BLaER1 treated with 17β-estradiol and CSF1 and Interleukin-3, amounts not matched to agents 10 nM and 100 nM (cell line): Measurements from ENCODE around the gene KIRREL3.

Experiments
- H3K27ac ChIP-seq, 11 experiments: shearing (Covaris generic); formaldehyde crosslinking; 2 replicates each; pipeline ENCODE4 v1.8.1; 2022
- H3K27me3 ChIP-seq, 11 experiments: shearing (Covaris generic); formaldehyde crosslinking; 2 replicates each; pipeline ENCODE4 v1.8.1; 2022
- H3K36me3 ChIP-seq, 11 experiments: shearing (Covaris generic); formaldehyde crosslinking; 2 replicates each; pipeline ENCODE4 v1.8.1; 2022
- H3K4me1 ChIP-seq, 10 experiments: shearing (Covaris generic); formaldehyde crosslinking; 2 replicates each; pipeline ENCODE4 v1.8.1; 2022
- H3K4me2 ChIP-seq, 11 experiments: shearing (Covaris generic); formaldehyde crosslinking; 2 replicates each; pipeline ENCODE4 v1.8.1; 2022
- H3K4me3 ChIP-seq, 10 experiments: shearing (Covaris generic); formaldehyde crosslinking; 2 replicates each; pipeline ENCODE4 v1.8.1; 2022
- H3K9ac ChIP-seq, 11 experiments: shearing (Covaris generic); formaldehyde crosslinking; 2 replicates each; pipeline ENCODE4 v1.8.1; 2022
- H3K9me3 ChIP-seq, 11 experiments: shearing (Covaris generic); formaldehyde crosslinking; replicated peaks in 1 of 11; 2 replicates each; pipeline ENCODE4 v1.8.1; 2022
- H4K20me1 ChIP-seq, 11 experiments: shearing (Covaris generic); formaldehyde crosslinking; 2 replicates each; pipeline ENCODE4 v1.8.1; 2022
- Cebpa-rat ChIP-seq, 11 experiments: shearing (Covaris generic); IDR thresholded peaks; 2 replicates each; pipeline ENCODE4 v1.8.1; 2022

KIRREL3 gene

GRCh38 chr11:126748793-126749192 is 251.8 kb downstream of the KIRREL3 start:
- Histone ChIP-seq H3K4me1 (peaks cover 18 to 27% (median 23%) of the 10 kb centered on the region in 10 experiments), H3K4me2 (peak overlapping the region; percentile 34 to 76 (median 58)), H3K27ac (peak overlapping the region in 9 of 11 experiments; percentile 58 to 82 (median 74); a peak in 18 of 22 replicates), H3K27me3 (no peaks in the 10 kb centered on the region), H3K4me3 (no peak overlapping the region), H3K9ac (peak overlapping the region in 8 of 11 experiments; percentile 2 to 67 (median 60); a peak in 12 of 22 replicates), H4K20me1 (no peaks in the 10 kb centered on the region), H3K36me3 (no peaks in the 10 kb centered on the region), H3K9me3 (peaks cover 0 to 13% (median 9%) of the 10 kb centered on the region in 11 experiments; a peak in 15 of 22 replicates)
- TF ChIP-seq Cebpa-rat (IDR thresholded peaks at IDR 0.05) = no peak

- no peaks in the 10 kb centered on the region for H4K20me1 ChIP-seq
- TF ChIP-seq Cebpa-rat (IDR thresholded peaks at IDR 0.05) = no peak
- H3K27me3 ChIP-seq = no peaks in the 10 kb centered on the region
- H3K4me1 ChIP-seq = peaks cover 18 to 27% (median 23%) of the 10 kb centered on the region in 10 experiments
- H3K4me3 ChIP-seq = no peak overlapping the region
- peak overlapping the region; percentile 34 to 76 (median 58) for H3K4me2 ChIP-seq
- peaks cover 0 to 13% (median 9%) of the 10 kb centered on the region in 11 experiments; a peak in 15 of 22 replicates for H3K9me3 ChIP-seq
- H3K9ac ChIP-seq = peak overlapping the region in 9 of 11 experiments; percentile 2 to 67 (median 59); a peak in 16 of 22 replicates
- no peaks in the 10 kb centered on the region for H3K36me3 ChIP-seq
- H3K27ac ChIP-seq = peak overlapping the region in 9 of 11 experiments; percentile 58 to 82 (median 74); a peak in 18 of 22 replicates
Measured at GRCh38 chr11:126748100-126748791, 252.3 kb downstream of the KIRREL3 start.

GRCh38 chr11:126747315-126747714 is 253.3 kb downstream of the KIRREL3 start:
- TF ChIP-seq Cebpa-rat (IDR thresholded peaks at IDR 0.05) = no peak
- Histone ChIP-seq H3K9me3 (peaks cover 0 to 13% (median 8%) of the 10 kb centered on the region in 11 experiments; a peak in 15 of 22 replicates), H3K27ac (peak overlapping the region in 9 of 11 experiments; percentile 58 to 82 (median 74); a peak in 16 of 22 replicates), H3K4me3 (no peak overlapping the region), H3K4me1 (peaks cover 18 to 29% (median 23%) of the 10 kb centered on the region in 10 experiments), H3K4me2 (peak overlapping the region; percentile 34 to 76 (median 58); a peak in 19 of 22 replicates), H3K9ac (peak overlapping the region in 4 of 11 experiments; percentile 60 to 67 (median 64); a peak in 9 of 22 replicates), H4K20me1 (no peaks in the 10 kb centered on the region), H3K27me3 (no peaks in the 10 kb centered on the region), H3K36me3 (no peaks in the 10 kb centered on the region)

GRCh38 chr11:126746443-126746842 is 254.1 kb downstream of the KIRREL3 start:
- peaks cover 0 to 6% (median 2%) of the 10 kb centered on the region in 11 experiments; a peak in 7 of 22 replicates for H3K9me3 ChIP-seq
- no peaks in the 10 kb centered on the region for H3K27me3 ChIP-seq
- no peak for TF ChIP-seq Cebpa-rat (IDR thresholded peaks at IDR 0.05)
- H3K4me3 ChIP-seq = no peak overlapping the region
- H3K36me3 ChIP-seq = no peaks in the 10 kb centered on the region
- no peak overlapping the region for H3K27ac ChIP-seq
- H4K20me1 ChIP-seq = no peaks in the 10 kb centered on the region
- peaks cover 19 to 38% (median 26%) of the 10 kb centered on the region in 10 experiments for H3K4me1 ChIP-seq
- no peak overlapping the region for H3K9ac ChIP-seq
- no peak overlapping the region for H3K4me2 ChIP-seq

- H4K20me1 ChIP-seq = no peaks in the 10 kb centered on the region
- no peaks in the 10 kb centered on the region for H3K27me3 ChIP-seq
- H3K27ac ChIP-seq = no peak overlapping the region
- H3K4me3 ChIP-seq = no peak overlapping the region
- no peak for TF ChIP-seq Cebpa-rat (IDR thresholded peaks at IDR 0.05)
- no peak overlapping the region for H3K4me2 ChIP-seq
- no peak overlapping the region for H3K9ac ChIP-seq
- H3K36me3 ChIP-seq = no peaks in the 10 kb centered on the region
- H3K4me1 ChIP-seq = peaks cover 19 to 40% (median 26%) of the 10 kb centered on the region in 10 experiments
- peaks cover 0 to 5% (median 0%) of the 10 kb centered on the region in 11 experiments; a peak in 2 of 22 replicates for H3K9me3 ChIP-seq
Measured at GRCh38 chr11:126744699-126745098, 255.9 kb downstream of the KIRREL3 start.

GRCh38 chr11:126743628-126744027 is 256.9 kb downstream of the KIRREL3 start:
- peaks cover 15 to 39% (median 21%) of the 10 kb centered on the region in 10 experiments for H3K4me1 ChIP-seq

GRCh38 chr11:126742582-126742981 is 258.0 kb downstream of the KIRREL3 start:
- Histone ChIP-seq H3K4me1 (peaks cover 4 to 29% (median 12%) of the 10 kb centered on the region in 10 experiments), H3K27ac (no peak overlapping the region), H4K20me1 (no peaks in the 10 kb centered on the region), H3K36me3 (no peaks in the 10 kb centered on the region), H3K4me2 (no peak overlapping the region; a peak in 1 of 22 replicates), H3K9me3 (no peaks in the 10 kb centered on the region), H3K27me3 (no peaks in the 10 kb centered on the region), H3K9ac (no peak overlapping the region), H3K4me3 (no peak overlapping the region)
- TF ChIP-seq Cebpa-rat (IDR thresholded peaks at IDR 0.05) = no peak

More at GRCh38 chr11:126743628-126744027, 256.9 kb downstream of the KIRREL3 start:
- TF ChIP-seq Cebpa-rat (IDR thresholded peaks at IDR 0.05) = no peak
- Histone ChIP-seq H4K20me1 (no peaks in the 10 kb centered on the region), H3K4me3 (no peak overlapping the region), H3K36me3 (no peaks in the 10 kb centered on the region), H3K9me3 (no peaks in the 10 kb centered on the region), H3K4me2 (no peak overlapping the region), H3K27ac (no peak overlapping the region), H3K27me3 (no peaks in the 10 kb centered on the region), H3K9ac (no peak overlapping the region)

- Histone ChIP-seq H3K27me3 (no peaks in the 10 kb centered on the region), H4K20me1 (no peaks in the 10 kb centered on the region), H3K36me3 (no peaks in the 10 kb centered on the region), H3K27ac (no peak overlapping the region), H3K9me3 (no peaks in the 10 kb centered on the region), H3K4me1 (peaks cover 0 to 21% (median 5%) of the 10 kb centered on the region in 10 experiments; a peak in 10 of 20 replicates), H3K4me3 (no peak overlapping the region), H3K9ac (no peak overlapping the region), H3K4me2 (no peak overlapping the region)
- no peak for TF ChIP-seq Cebpa-rat (IDR thresholded peaks at IDR 0.05)
Measured at GRCh38 chr11:126740846-126741245, 259.7 kb downstream of the KIRREL3 start.

- H3K4me3 ChIP-seq = no peak overlapping the region
- H3K9me3 ChIP-seq = no peaks in the 10 kb centered on the region
- no peak overlapping the region for H3K9ac ChIP-seq
- no peaks in the 10 kb centered on the region for H4K20me1 ChIP-seq
- no peaks in the 10 kb centered on the region for H3K36me3 ChIP-seq
- no peak overlapping the region for H3K27ac ChIP-seq
- peaks cover 0 to 21% (median 9%) of the 10 kb centered on the region in 10 experiments; a peak in 14 of 20 replicates for H3K4me1 ChIP-seq
- H3K27me3 ChIP-seq = no peaks in the 10 kb centered on the region
- no peak for TF ChIP-seq Cebpa-rat (IDR thresholded peaks at IDR 0.05)
- H3K4me2 ChIP-seq = peak overlapping the region in 4 of 11 experiments; percentile 13 to 46 (median 21); a peak in 6 of 22 replicates
Measured at GRCh38 chr11:126739499-126740145, 260.9 kb downstream of the KIRREL3 start.
